ENCODE data around the gene EEFSEC.

DNA sequence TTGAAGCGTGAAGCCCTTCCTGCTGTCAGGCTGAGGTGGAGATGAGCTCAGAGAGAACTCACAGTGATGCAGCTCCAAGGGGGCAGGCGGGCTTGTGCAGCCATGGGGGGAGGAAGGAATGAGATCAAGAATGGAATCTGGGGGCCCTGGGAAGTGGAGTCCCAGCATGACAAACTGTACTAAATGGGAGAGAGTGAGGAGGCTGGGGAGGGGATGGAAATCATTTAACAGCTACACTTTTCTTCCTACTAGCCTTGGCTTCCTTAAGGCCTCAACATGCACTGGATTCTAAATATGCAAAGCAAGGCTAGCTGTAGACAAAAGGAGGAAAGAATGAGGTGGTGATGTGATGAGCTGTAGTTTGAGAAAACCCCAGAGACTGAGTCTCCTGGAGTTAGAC, 133.9 kb downstream of the EEFSEC start:
- TF ChIP-seq POLR2A (IDR thresholded peaks at IDR 0.05; ENCODE audit: low read depth, low read length) (no peak), TAF1 (IDR thresholded peaks at IDR 0.05; ENCODE audit: borderline replicate concordance, low read depth, low read length) (no peak)

Measured in GM12892 (cell line).